ENCODE data around the gene HCFC1R1. TPM values are rescaled to one million over a fixed set of nuclear protein-coding genes. Genes with fewer than 3 reads are reported as not detected.

The HCFC1R1 gene
- total and polyA plus RNA-seq, 11 donors: 32.8 to 189 (median 54.6) TPM

DNA sequence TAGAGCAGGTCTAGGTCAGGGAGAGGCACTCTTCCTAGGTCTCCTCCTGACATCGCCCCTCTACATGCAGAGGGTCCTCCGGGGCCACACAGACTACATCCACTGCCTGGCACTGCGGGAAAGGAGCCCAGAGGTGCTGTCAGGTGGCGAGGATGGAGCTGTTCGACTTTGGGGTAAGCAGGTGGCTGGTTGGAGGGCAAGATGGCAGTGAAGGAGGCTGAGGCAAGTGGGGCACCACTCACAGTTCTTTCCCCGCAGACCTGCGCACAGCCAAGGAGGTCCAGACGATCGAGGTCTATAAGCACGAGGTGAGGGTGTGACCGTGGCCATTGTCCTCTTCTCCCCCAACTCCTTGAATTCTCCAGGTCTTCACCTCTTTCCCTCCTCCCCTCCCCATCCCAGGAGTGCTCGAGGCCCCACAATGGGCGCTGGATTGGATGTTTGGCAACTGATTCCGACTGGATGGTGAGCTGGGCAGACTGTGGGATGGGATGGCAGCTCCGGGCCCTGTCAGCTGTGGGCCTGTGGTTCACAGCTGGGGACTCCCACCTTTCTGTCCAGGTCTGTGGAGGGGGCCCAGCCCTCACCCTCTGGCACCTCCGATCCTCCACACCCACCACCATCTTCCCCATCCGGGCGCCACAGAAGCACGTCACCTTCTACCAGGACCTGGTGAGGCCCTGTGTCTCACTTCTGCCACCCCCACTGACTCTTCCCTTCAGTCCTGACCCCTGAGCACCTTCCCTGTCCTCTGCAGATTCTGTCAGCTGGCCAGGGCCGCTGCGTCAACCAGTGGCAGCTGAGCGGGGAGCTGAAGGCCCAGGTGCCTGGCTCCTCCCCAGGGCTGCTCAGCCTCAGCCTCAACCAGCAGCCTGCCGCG is 3.1 kb upstream of the HCFC1R1 start:
- peaks cover 0 to 23% (median 19%) of the 10 kb centered on the region in 9 donors for H3K36me3 ChIP-seq
- no peaks in the 10 kb centered on the region for H3K9me3 ChIP-seq
- peaks cover 10 to 60% (median 36%) of the 10 kb centered on the region in 12 donors for H3K4me1 ChIP-seq
- WGBS, 4 donors: 93 to 96% (median 95%) methylated on average over 22 to 24 of the region's 24 CpGs
- no peak for ATAC-seq
- no peak overlapping the region for H3K27ac ChIP-seq
- H3K4me3 ChIP-seq: no peak overlapping the region
- intact Hi-C loops (cut with DNase I): no loop called here
- peak in 1 of 5 donors; percentile 23 for DNase-seq
- TF ChIP-seq POLR2A (IDR thresholded peaks at IDR 0.05): no peak
- TF ChIP-seq, protein P1, sequence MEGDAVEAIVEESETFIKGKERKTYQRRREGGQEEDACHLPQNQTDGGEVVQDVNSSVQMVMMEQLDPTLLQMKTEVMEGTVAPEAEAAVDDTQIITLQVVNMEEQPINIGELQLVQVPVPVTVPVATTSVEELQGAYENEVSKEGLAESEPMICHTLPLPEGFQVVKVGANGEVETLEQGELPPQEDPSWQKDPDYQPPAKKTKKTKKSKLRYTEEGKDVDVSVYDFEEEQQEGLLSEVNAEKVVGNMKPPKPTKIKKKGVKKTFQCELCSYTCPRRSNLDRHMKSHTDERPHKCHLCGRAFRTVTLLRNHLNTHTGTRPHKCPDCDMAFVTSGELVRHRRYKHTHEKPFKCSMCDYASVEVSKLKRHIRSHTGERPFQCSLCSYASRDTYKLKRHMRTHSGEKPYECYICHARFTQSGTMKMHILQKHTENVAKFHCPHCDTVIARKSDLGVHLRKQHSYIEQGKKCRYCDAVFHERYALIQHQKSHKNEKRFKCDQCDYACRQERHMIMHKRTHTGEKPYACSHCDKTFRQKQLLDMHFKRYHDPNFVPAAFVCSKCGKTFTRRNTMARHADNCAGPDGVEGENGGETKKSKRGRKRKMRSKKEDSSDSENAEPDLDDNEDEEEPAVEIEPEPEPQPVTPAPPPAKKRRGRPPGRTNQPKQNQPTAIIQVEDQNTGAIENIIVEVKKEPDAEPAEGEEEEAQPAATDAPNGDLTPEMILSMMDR (IDR thresholded peaks at IDR 0.05): no peak
- H3K27me3 ChIP-seq: peaks cover 4 to 35% (median 26%) of the 10 kb centered on the region in 9 donors

DNA sequence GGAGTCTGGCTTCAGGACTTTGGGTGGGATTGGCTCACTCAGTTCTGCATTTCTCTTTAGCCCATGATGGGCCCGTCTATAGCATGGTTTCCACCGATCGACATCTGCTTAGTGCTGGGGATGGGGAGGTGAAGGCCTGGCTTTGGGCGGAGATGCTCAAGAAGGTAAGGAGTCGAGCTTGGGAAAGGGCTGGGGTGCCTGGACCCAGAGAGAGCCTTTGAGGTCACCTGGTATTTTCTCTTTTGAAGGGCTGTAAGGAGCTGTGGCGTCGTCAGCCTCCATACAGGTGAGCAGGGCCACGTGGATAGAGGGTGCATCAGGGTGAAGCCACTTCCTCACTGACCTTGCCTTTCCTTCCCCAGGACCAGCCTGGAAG is 2.2 kb upstream of the HCFC1R1 start:
- DNase-seq: peak in 1 of 5 donors; percentile 20
- Histone ChIP-seq H3K36me3 (peaks cover 0 to 23% (median 19%) of the 10 kb centered on the region in 9 donors), H3K9me3 (no peaks in the 10 kb centered on the region), H3K27ac (no peak overlapping the region), H3K4me1 (peaks cover 13 to 64% (median 42%) of the 10 kb centered on the region in 12 donors), H3K27me3 (peaks cover 4 to 27% (median 20%) of the 10 kb centered on the region in 9 donors), H3K4me3 (no peak overlapping the region)
- 94 to 97% (median 96%) methylated on average over 8 of the region's 8 CpGs for WGBS, 4 donors
- intact Hi-C loops (cut with DNase I): no loop called here
- ATAC-seq: no peak
- TF ChIP-seq POLR2A (IDR thresholded peaks at IDR 0.05): no peak
- TF ChIP-seq, protein P1 (IDR thresholded peaks at IDR 0.05): no peak

DNA sequence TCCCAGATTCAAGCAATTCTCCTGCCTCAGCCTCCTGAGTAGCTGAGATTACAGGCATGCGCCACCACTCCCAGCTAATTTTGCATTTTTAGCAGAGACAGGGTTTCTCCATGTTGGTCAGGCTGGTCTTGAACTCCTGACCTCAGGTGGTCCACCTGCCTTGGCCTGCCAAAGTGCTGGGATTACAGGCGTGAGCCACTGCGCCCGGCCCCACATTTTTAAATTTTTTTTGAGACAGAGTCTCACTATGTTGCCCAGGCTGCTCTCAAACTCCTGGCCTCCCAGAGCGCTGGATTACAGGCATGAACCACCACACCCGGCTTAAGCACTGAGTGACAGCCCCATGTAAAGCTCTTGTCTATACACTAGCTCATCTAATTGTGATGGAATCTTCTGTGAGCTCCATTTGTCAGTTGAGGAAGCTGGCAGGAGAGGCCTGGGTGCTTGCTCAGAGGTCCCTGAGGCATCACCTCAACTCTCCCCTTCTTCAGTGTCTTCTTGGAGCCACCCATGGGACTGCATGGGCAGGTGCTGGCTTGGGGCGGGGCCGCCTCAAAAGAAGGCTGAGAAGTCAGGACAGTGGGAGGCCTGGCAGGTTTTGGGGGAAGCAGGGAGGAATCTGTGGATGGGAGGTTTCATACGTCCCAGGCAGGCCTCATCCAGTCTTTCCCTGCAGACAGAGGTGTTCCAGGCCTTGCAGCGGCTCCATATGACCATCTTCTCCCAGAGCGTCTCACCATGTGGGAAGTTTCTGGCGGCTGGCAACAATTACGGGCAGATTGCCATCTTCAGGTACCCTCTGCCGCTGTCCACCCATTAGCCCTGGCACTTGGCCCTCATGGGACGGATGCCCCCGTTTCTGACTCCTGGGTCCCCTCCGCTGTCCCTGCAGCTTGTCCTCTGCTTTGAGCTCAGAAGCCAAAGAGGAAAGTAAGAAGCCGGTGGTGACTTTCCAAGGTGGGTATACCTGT is 1.6 kb upstream of the HCFC1R1 start:
- H3K4me1 ChIP-seq: peaks cover 13 to 71% (median 43%) of the 10 kb centered on the region in 12 donors
- TF ChIP-seq, protein P1 (IDR thresholded peaks at IDR 0.05): no peak
- no peak for TF ChIP-seq POLR2A (IDR thresholded peaks at IDR 0.05)

More for the DNA sequence above, 1.6 kb upstream of the HCFC1R1 start:
- DNase-seq: peak in 1 of 5 donors; percentile 20
- Histone ChIP-seq H3K4me3 (no peak overlapping the region), H3K27ac (no peak overlapping the region), H3K9me3 (no peaks in the 10 kb centered on the region), H3K27me3 (peaks cover 4 to 20% (median 15%) of the 10 kb centered on the region in 9 donors), H3K36me3 (peaks cover 0 to 23% (median 19%) of the 10 kb centered on the region in 9 donors)
- intact Hi-C loops (cut with DNase I): no loop called here
- ATAC-seq: no peak
- WGBS, 4 donors: 88 to 96% (median 94%) methylated on average over 8 to 18 of the region's 18 CpGs
